ENCODE measurements around the gene PLA2G12B. TPM values are rescaled to one million over a fixed set of nuclear protein-coding genes. Genes with fewer than 3 reads are reported as not detected.

PLA2G12B gene
- total RNA-seq, 2 experiments from 2014 or later, result not detected

- H3K4me1 Mint-ChIP-seq (ENCODE audit: low read depth), result no peaks in the 10 kb centered on the region
- no peaks in the 10 kb centered on the region for H3K9me3 Mint-ChIP-seq
- Histone ChIP-seq H3K36me3 (ENCODE audit: insufficient read depth, low read length) (no peaks in the 10 kb centered on the region), H3K4me1 (ENCODE audit: insufficient read depth, low read length) (no peaks in the 10 kb centered on the region), H3K9me3 (ENCODE audit: control insufficient read depth in 1 of 2, insufficient read depth in 1 of 2, low read length in 2 of 2) (no peaks in the 10 kb centered on the region), H3K27ac (ENCODE audit: low read depth in 1 of 2, low read length in 2 of 2) (no peak overlapping the region), H3K27me3 (ENCODE audit: control insufficient read depth in 1 of 2, insufficient read depth in 2 of 2, low read length in 2 of 2) (peaks cover 0 to 2% of the 10 kb centered on the region in 2 experiments), H3K4me3 (ENCODE audit: low read length) (no peak overlapping the region)
- peaks cover 22% of the 10 kb centered on the region for H3K27me3 Mint-ChIP-seq
- no peak for ATAC-seq (ENCODE audit: poor library complexity)
- H3K27ac Mint-ChIP-seq, result no peak overlapping the region
- DNase-seq, result no peak
- ChIA-PET POLR2A (no interaction called here), CTCF (no interaction called here)
- no peak for TF ChIP-seq CTCF (IDR thresholded peaks at IDR 0.05)
- intact Hi-C loops (cut with DNase I, micrococcal nuclease), result no loop called here
- no peaks in the 10 kb centered on the region for H3K36me3 Mint-ChIP-seq (ENCODE audit: low read depth)
- H3K4me3 Mint-ChIP-seq, result no peak overlapping the region
These were observed 2.4 kb downstream of the PLA2G12B start for GRCh38 chr10:72952189-72952588.

GRCh38 chr10:72951760-72952159, 2.8 kb downstream of the PLA2G12B start:
- intact Hi-C loops (cut with DNase I, micrococcal nuclease), result no loop called here
- DNase-seq, result no peak
- H3K27me3 Mint-ChIP-seq, result peaks cover 19% of the 10 kb centered on the region
- no peaks in the 10 kb centered on the region for H3K36me3 ChIP-seq (ENCODE audit: insufficient read depth, low read length)
- H3K36me3 Mint-ChIP-seq (ENCODE audit: low read depth), result no peaks in the 10 kb centered on the region
- no peaks in the 10 kb centered on the region for H3K4me1 ChIP-seq (ENCODE audit: insufficient read depth, low read length)
- CTCF ChIA-PET, result no interaction called here
- ATAC-seq (ENCODE audit: poor library complexity), result no peak
- H3K27ac ChIP-seq (ENCODE audit: low read depth in 1 of 2, low read length in 2 of 2), result no peak overlapping the region
- no peaks in the 10 kb centered on the region for H3K9me3 Mint-ChIP-seq
- H3K4me3 ChIP-seq (ENCODE audit: low read length), result no peak overlapping the region
- no peaks in the 10 kb centered on the region for H3K9me3 ChIP-seq (ENCODE audit: control insufficient read depth in 1 of 2, insufficient read depth in 1 of 2, low read length in 2 of 2)
- H3K4me1 Mint-ChIP-seq (ENCODE audit: low read depth), result no peaks in the 10 kb centered on the region
- no peak for TF ChIP-seq CTCF (IDR thresholded peaks at IDR 0.05)
- H3K27me3 ChIP-seq (ENCODE audit: control insufficient read depth in 1 of 2, insufficient read depth in 2 of 2, low read length in 2 of 2), result peaks cover 0 to 2% of the 10 kb centered on the region in 2 experiments
- POLR2A ChIA-PET, result no interaction called here
- H3K4me3 Mint-ChIP-seq, result no peak overlapping the region
- H3K27ac Mint-ChIP-seq, result no peak overlapping the region

GRCh38 chr10:72948762-72949161, 5.8 kb downstream of the PLA2G12B start:
- TF ChIP-seq CTCF (IDR thresholded peaks at IDR 0.05), result no peak
- H3K27me3 Mint-ChIP-seq, result peaks cover 24% of the 10 kb centered on the region
- H3K4me3 Mint-ChIP-seq, result no peak overlapping the region
- Histone ChIP-seq H3K36me3 (ENCODE audit: insufficient read depth, low read length) (no peaks in the 10 kb centered on the region), H3K4me3 (ENCODE audit: low read length) (no peak overlapping the region), H3K4me1 (ENCODE audit: insufficient read depth, low read length) (no peaks in the 10 kb centered on the region), H3K9me3 (ENCODE audit: control insufficient read depth in 1 of 2, insufficient read depth in 1 of 2, low read length in 2 of 2) (no peaks in the 10 kb centered on the region), H3K27ac (ENCODE audit: low read depth in 1 of 2, low read length in 2 of 2) (no peak overlapping the region), H3K27me3 (ENCODE audit: control insufficient read depth in 1 of 2, insufficient read depth in 2 of 2, low read length in 2 of 2) (peaks cover 0 to 1% of the 10 kb centered on the region in 2 experiments)
- ChIA-PET POLR2A (no interaction called here), CTCF (no interaction called here)
- no peak overlapping the region for H3K27ac Mint-ChIP-seq
- DNase-seq (no peak), ATAC-seq (ENCODE audit: poor library complexity) (no peak)
- no peaks in the 10 kb centered on the region for H3K9me3 Mint-ChIP-seq
- H3K36me3 Mint-ChIP-seq (ENCODE audit: low read depth), result no peaks in the 10 kb centered on the region
- intact Hi-C loops (cut with DNase I, micrococcal nuclease), result no loop called here
- no peaks in the 10 kb centered on the region for H3K4me1 Mint-ChIP-seq (ENCODE audit: low read depth)

Measured in CD4-positive, alpha-beta T cell (primary cell).